Natural killer cell (primary cell): ENCODE results near the gene IGF1R. TPM values are rescaled to one million over a fixed set of nuclear protein-coding genes. Genes with fewer than 3 reads are reported as not detected.

ENCODE experiments used
- ATAC-seq, 3 donors: fragments of 150-1000 bp in 2 of 3; fragments of 200-7000 bp in 1 of 3; cut with Tn5 transposase; 1 replicate in 1 of 3; 2 replicates in 2 of 3; pipeline ENCODE4 v1.10.0; 2021; ENCODE audit warnings: mild to moderate bottlenecking in 2 of 3, moderate library complexity in 2 of 3
- DNase-seq, 2 donors: peaks; one replicate each; pipeline versions ENCODE4 v3.0.0 to v3.0.0-alpha.2; 2013 to 2021; ENCODE audit warnings: mixed read lengths in 1 of 2
- H3K27ac ChIP-seq: one replicate; pipeline ENCODE4 v1.5.1; 2013; ENCODE audit warnings: mild to moderate bottlenecking, low read length
- H3K27me3 ChIP-seq: one replicate; pipeline ENCODE4 v1.6.1; 2013; ENCODE audit warnings: low read length; ENCODE audit not compliant: control insufficient read depth, insufficient read depth
- H3K36me3 ChIP-seq: one replicate; pipeline ENCODE4 v1.6.1; 2013; ENCODE audit warnings: low read length; ENCODE audit not compliant: control insufficient read depth, insufficient read depth
- H3K4me1 ChIP-seq: one replicate; pipeline ENCODE4 v1.6.1; 2013; ENCODE audit warnings: low read length; ENCODE audit not compliant: control insufficient read depth, insufficient read depth
- H3K4me3 ChIP-seq: one replicate; pipeline ENCODE4 v1.5.1; 2013; ENCODE audit warnings: low read length
- H3K9me3 ChIP-seq: one replicate; pipeline ENCODE4 v1.6.1; 2013; ENCODE audit warnings: low read length; ENCODE audit not compliant: control insufficient read depth, insufficient read depth
- H3K27ac Mint-ChIP-seq, 2 donors: one replicate each; pipeline ENCODE4 v1.8.0; 2022; ENCODE audit warnings: mild to moderate bottlenecking in 2 of 2, mixed read lengths in 2 of 2, moderate library complexity in 1 of 2
- H3K27me3 Mint-ChIP-seq, 2 donors: one replicate each; pipeline ENCODE4 v1.8.0; 2022; ENCODE audit warnings: low read depth in 2 of 2, mixed read lengths in 2 of 2
- H3K36me3 Mint-ChIP-seq: one replicate; pipeline ENCODE4 v1.8.0; 2022; ENCODE audit warnings: mixed read lengths
- H3K4me1 Mint-ChIP-seq, 2 donors: one replicate each; pipeline ENCODE4 v1.8.0; 2022; ENCODE audit warnings: mixed read lengths in 2 of 2
- H3K4me3 Mint-ChIP-seq: one replicate; pipeline ENCODE4 v1.8.0; 2022; ENCODE audit warnings: mild to moderate bottlenecking, moderate library complexity, mixed read lengths
- H3K9me3 Mint-ChIP-seq, 2 donors: one replicate each; pipeline ENCODE4 v1.8.0; 2022; ENCODE audit warnings: mixed read lengths in 2 of 2
- CTCF ChIP-seq: fragments of 200-600 bp; IDR thresholded peaks from one replicate; pipeline ENCODE4 v1.8.0; 2022; ENCODE audit warnings: antibody characterized with exemption
- WGBS: methylation state at CpG from one replicate; pipeline ENCODE4 v1.1.7; 2013; ENCODE audit warnings: missing lambda C conversion rate; ENCODE audit not compliant: insufficient coverage; 5-methylcytosine and 5-hydroxymethylcytosine counted together
- intact Hi-C: fragments of 100-400 bp; cut with micrococcal nuclease; formaldehyde crosslinking; loops from one replicate; pipeline ENCODE4 v1.14.2; 2022
- total RNA-seq, 4 donors: library from RNA; stranded (reverse); fragments of 120-200 nt in 1 of 4; gene quantifications; one replicate each; pipeline versions ENCODE4 v1.2.3 to v1.2.4, GENCODE V29; 2013 to 2022

IGF1R gene
- total RNA-seq, 3 donors from 2014 or later (not counting 1 experiment from before 2014, with no cell fraction given), result 47.3 to 50.7 (median 49.0) TPM

GRCh38 chr15:98673133-98673532 is 24.8 kb downstream of the IGF1R start:
- TF ChIP-seq CTCF, result no peak
- Mint-ChIP-seq H3K4me1 (peaks cover 39 to 54% of the 10 kb centered on the region in 2 donors), H3K36me3 (no peaks in the 10 kb centered on the region), H3K4me3 (no peak overlapping the region), H3K27me3 (no peaks in the 10 kb centered on the region), H3K27ac (peak overlapping the region in 1 of 2 donors; percentile 26), H3K9me3 (no peaks in the 10 kb centered on the region)
- Histone ChIP-seq H3K4me1 (no peaks in the 10 kb centered on the region), H3K27me3 (no peaks in the 10 kb centered on the region), H3K9me3 (no peaks in the 10 kb centered on the region), H3K36me3 (no peaks in the 10 kb centered on the region), H3K4me3 (no peak overlapping the region), H3K27ac (no peak overlapping the region)
- DNase-seq (no peak), ATAC-seq (no peak)
- WGBS, result 94% methylated on average over 4 of the region's 4 CpGs
- intact Hi-C loops, result no loop called here

GRCh38 chr15:98674336-98674735 is 26.0 kb downstream of the IGF1R start:
- Histone ChIP-seq H3K27ac (no peak overlapping the region), H3K36me3 (no peaks in the 10 kb centered on the region), H3K9me3 (no peaks in the 10 kb centered on the region), H3K4me3 (no peak overlapping the region), H3K4me1 (no peaks in the 10 kb centered on the region), H3K27me3 (no peaks in the 10 kb centered on the region)
- no peak for TF ChIP-seq CTCF
- Mint-ChIP-seq H3K4me1 (peaks cover 41 to 50% of the 10 kb centered on the region in 2 donors), H3K9me3 (no peaks in the 10 kb centered on the region), H3K36me3 (no peaks in the 10 kb centered on the region), H3K27me3 (no peaks in the 10 kb centered on the region), H3K4me3 (no peak overlapping the region), H3K27ac (no peak overlapping the region)
- DNase-seq (no peak), ATAC-seq (no peak)
- intact Hi-C loops, result no loop called here
- 93% methylated on average over 6 of the region's 9 CpGs for WGBS

- Mint-ChIP-seq H3K4me1 (peaks cover 31 to 39% of the 10 kb centered on the region in 2 donors), H3K9me3 (no peaks in the 10 kb centered on the region), H3K4me3 (no peak overlapping the region), H3K36me3 (no peaks in the 10 kb centered on the region), H3K27me3 (no peaks in the 10 kb centered on the region), H3K27ac (no peak overlapping the region)
- no peaks in the 10 kb centered on the region for H3K27me3 ChIP-seq
- no peak for ATAC-seq
- DNase-seq, result no peak
- intact Hi-C loops, result no loop called here
- H3K36me3 ChIP-seq, result no peaks in the 10 kb centered on the region
- no peak overlapping the region for H3K27ac ChIP-seq
- 94% methylated on average over 4 of the region's 7 CpGs for WGBS
- no peaks in the 10 kb centered on the region for H3K9me3 ChIP-seq
- H3K4me3 ChIP-seq, result no peak overlapping the region
- H3K4me1 ChIP-seq, result no peaks in the 10 kb centered on the region
- no peak for TF ChIP-seq CTCF
Measured at GRCh38 chr15:98676586-98677270, 28.4 kb downstream of the IGF1R start.
